DMS 273 (cell line): ENCODE results near the gene PRKCH.

Source experiments
- DNase-seq: peaks from one replicate; lab custom pipeline; 2025; ENCODE audit not compliant: unreplicated experiment; lab: John Stamatoyannopoulos, UW

The PRKCH gene

GRCh38 chr14:61510736-61511557 is 189.6 kb downstream of the PRKCH start:
- peak; percentile 81 for DNase-seq

GRCh38 chr14:61511558-61511948 is 190.2 kb downstream of the PRKCH start:
- DNase-seq: no peak

GRCh38 chr14:61512026-61512834 is 190.9 kb downstream of the PRKCH start:
- no peak for DNase-seq

GRCh38 chr14:61513986-61514830 is 192.8 kb downstream of the PRKCH start:
- DNase-seq: no peak

- DNase-seq: no peak
Measured at GRCh38 chr14:61514927-61515326, 193.5 kb downstream of the PRKCH start.

GRCh38 chr14:61515436-61516117 is 194.2 kb downstream of the PRKCH start:
- DNase-seq: no peak

- no peak for DNase-seq
Measured at GRCh38 chr14:61516118-61516743, 194.9 kb downstream of the PRKCH start.

- DNase-seq: no peak
Measured at GRCh38 chr14:61516964-61517653, 195.7 kb downstream of the PRKCH start.

GRCh38 chr14:61517911-61518384 is 196.6 kb downstream of the PRKCH start:
- DNase-seq: no peak

GRCh38 chr14:61518403-61518802 is 197.0 kb downstream of the PRKCH start:
- DNase-seq: no peak

GRCh38 chr14:61519106-61519505 is 197.7 kb downstream of the PRKCH start:
- no peak for DNase-seq

- DNase-seq: no peak
Measured at GRCh38 chr14:61519735-61520134, 198.4 kb downstream of the PRKCH start.

GRCh38 chr14:61520576-61520975 is 199.2 kb downstream of the PRKCH start:
- no peak for DNase-seq

- DNase-seq: no peak
Measured at GRCh38 chr14:61521773-61522172, 200.4 kb downstream of the PRKCH start.

- no peak for DNase-seq
Measured at GRCh38 chr14:61523751-61524150, 202.4 kb downstream of the PRKCH start.

GRCh38 chr14:61524211-61524806 is 202.9 kb downstream of the PRKCH start:
- DNase-seq: peak; percentile 14

GRCh38 chr14:61524936-61525292 is 203.5 kb downstream of the PRKCH start:
- DNase-seq: no peak

GRCh38 chr14:61525293-61526011 is 204.1 kb downstream of the PRKCH start:
- no peak for DNase-seq
